Panc1 (cell line): ENCODE results near the gene PIAS1.

Experiments
- CTCF ChIP-seq: fragments of 450-650 bp; IDR thresholded peaks from 2 replicates; pipeline ENCODE4 v1.5.1; 2017; ENCODE audit warnings: mild to moderate bottlenecking
- POLR2AphosphoS5 ChIP-seq: IDR thresholded peaks from 2 replicates; pipeline ENCODE4 v1.6.1; 2012; ENCODE audit warnings: mild to moderate bottlenecking, low read depth, low read length, moderate library complexity
- SIN3A ChIP-seq: IDR thresholded peaks from 2 replicates; pipeline ENCODE4 v1.6.1; 2012; ENCODE audit warnings: low read depth, mild to moderate bottlenecking, low read length, moderate library complexity, borderline replicate concordance; ENCODE audit not compliant: insufficient read depth

GRCh38 chr15:68038246-68038645 lies 15.9 kb upstream of the PIAS1 start:
- TF ChIP-seq CTCF, result no peak
- no peak for TF ChIP-seq POLR2AphosphoS5
- no peak for TF ChIP-seq SIN3A
